ENCODE measurements around the gene MAK. TPM values are rescaled to one million over a fixed set of nuclear protein-coding genes. Genes with fewer than 3 reads are reported as not detected.
A peak's percentile ranks its signal among the peaks of the same experiment; 100 is the strongest.
"Not testable (repeated sequence)": the region's sequence is repeated elsewhere in the genome, so short reads cannot be mapped to it uniquely, and the experiment has no call there.

Gene MAK
- total RNA-seq, 1 experiment from 2014 or later: 0.10 TPM

DNA sequence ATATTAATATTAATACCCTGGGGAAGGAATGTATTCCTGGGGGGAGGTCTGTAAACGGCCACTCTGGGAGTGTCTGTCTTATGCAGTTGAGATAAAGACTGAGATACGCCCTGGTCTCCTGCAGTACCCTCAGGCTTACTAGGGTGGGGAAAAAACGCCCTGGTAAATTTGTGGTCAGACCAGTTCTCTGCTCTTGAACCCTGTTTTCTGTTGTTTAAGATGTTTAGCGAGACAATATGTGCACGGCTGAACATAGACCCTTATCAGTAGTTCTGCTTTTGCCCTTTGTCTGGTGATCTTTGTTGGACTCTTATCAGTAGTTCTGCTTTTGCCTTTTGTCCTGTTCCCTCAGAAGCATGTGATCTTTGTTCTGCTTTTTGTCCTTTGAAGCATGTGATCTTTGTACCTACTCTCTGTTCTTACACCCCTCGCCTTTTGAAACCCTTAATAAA is 15.5 kb upstream of the MAK start:
- not testable (repeated sequence) for DNase-seq (ENCODE audit: low spot score)

DNA sequence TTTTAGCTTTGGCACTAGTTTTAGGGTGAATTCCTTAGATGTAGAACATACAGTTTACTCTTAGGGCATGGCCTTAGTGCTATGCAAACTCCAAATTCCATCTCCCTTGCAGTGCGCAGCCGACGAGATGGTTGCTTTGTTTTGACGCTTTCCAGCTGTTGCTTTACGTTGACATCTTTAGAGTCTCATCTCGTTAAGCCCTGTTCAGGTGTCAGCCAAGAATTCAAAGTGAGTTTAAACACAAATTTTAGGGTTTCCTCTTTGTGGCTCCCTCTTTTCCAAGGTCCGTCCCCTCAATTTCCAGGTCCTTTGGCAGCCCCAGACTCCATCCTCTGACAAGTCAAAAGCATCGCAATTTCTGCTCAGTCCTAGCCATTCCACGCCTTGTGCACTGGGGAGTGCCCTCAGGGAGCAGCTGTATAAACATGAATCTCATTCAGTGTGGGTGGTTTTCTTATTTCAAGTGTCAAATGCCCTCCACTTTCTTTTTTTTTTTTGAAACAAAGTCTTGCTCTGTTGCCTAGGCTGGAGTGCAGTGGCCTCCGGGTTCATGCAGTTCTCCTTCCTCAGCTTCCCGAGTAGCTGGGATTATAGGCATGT is 14.1 kb upstream of the MAK start:
- DNase-seq (ENCODE audit: low spot score): no peak

- DNase-seq (ENCODE audit: low spot score): no peak
Observed at GRCh38 chr6:10850728-10851127, 12.4 kb upstream of the MAK start.

- no peak for DNase-seq (ENCODE audit: low spot score)
Observed at GRCh38 chr6:10849901-10850300, 11.6 kb upstream of the MAK start.

DNA sequence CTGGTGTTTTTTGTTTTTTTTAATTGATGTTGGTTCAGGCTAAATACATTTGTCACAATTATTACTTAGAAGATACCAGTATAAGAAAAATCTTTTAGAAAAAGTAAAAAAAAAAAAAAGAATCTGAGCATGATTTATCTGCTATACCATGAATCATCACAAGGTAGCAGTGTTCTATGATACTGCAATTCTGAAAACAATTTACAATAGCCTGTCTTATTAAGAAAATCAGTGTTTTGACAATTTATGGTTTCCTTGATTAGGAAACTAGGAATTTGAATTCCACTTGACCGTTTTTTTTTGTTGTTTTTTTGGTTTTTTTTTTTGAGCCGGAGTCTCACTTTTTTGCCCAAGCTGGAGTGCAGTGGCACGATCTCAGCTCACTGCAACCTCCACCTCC is 9.3 kb upstream of the MAK start:
- DNase-seq (ENCODE audit: low spot score): no peak

GRCh38 chr6:10843554-10843953 is 5.2 kb upstream of the MAK start:
- no peak for DNase-seq (ENCODE audit: low spot score)

GRCh38 chr6:10838794-10839333 is 525 bp upstream of the MAK start:
- no peak for DNase-seq (ENCODE audit: low spot score)

- DNase-seq (ENCODE audit: low spot score): no peak
Observed at GRCh38 chr6:10837622-10837994, 731 bp downstream of the MAK start.

GRCh38 chr6:10837009-10837621 is 1.2 kb downstream of the MAK start:
- no peak for DNase-seq (ENCODE audit: low spot score)

DNA sequence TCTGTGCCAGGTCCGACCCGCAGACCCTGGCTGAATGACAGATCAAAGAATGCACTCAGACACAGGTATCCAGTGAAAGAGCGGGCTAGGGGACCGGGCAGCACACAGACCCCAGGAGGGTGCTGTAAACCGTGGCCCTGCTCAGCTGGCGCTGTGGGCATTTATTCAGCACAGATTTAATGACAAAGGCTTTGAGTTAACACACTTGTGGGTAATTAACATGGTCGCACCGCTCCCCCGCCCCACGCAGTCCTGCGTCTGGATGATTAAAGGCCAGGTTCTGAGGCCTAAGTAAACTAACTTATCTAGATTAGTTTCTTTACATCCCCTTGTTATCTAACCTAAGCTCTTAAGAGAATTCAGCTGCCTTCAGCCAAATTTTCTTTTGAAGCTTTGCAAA is 3.5 kb downstream of the MAK start:
- DNase-seq (ENCODE audit: low spot score): no peak

- no peak for DNase-seq (ENCODE audit: low spot score)
Observed at GRCh38 chr6:10831609-10832008, 6.7 kb downstream of the MAK start.

- DNase-seq (ENCODE audit: low spot score): no peak
Observed at GRCh38 chr6:10824819-10825218, 13.5 kb downstream of the MAK start.

GRCh38 chr6:10824297-10824696 is 14.0 kb downstream of the MAK start:
- no peak for DNase-seq (ENCODE audit: low spot score)

DNA sequence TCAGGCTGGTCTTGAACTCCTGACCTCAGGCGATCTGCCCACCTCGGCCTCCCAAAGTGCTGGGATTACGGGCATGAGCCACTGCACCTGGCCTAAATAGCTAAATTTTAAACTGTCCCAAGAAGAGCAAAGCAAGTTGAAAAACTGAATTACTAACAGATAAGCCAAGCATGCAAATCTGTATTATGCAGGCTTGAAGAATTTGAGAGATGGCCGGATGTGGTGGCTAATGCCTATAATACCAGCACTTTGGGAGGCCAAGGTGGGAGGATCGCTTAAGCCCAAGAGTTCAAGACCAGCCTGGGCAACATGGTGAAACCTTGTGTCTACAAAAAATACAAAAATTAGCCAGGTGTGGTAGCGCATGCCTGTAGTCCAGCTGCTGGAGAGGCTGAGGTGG is 24.2 kb downstream of the MAK start:
- not testable (repeated sequence) for DNase-seq (ENCODE audit: low spot score)

DNA sequence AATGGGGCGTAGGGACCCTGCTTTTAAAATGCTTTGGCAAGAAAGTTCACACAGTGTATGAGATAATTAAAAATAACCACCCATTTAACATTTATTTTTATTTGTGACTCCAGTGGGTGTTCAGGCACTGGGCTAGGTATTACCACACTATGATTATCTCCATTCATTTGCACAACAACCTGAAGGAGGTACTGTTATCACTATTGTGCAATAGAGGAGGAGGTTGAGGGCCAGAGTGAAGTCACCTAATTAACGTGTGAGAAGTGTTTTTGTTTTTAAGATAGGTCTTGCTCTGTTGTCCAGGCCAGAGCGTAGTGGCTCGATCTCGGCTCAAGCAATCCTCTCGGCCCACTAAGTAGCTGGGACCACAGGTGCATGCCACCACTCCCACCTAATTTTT is 29.2 kb downstream of the MAK start:
- no peak for DNase-seq (ENCODE audit: low spot score)

DNA sequence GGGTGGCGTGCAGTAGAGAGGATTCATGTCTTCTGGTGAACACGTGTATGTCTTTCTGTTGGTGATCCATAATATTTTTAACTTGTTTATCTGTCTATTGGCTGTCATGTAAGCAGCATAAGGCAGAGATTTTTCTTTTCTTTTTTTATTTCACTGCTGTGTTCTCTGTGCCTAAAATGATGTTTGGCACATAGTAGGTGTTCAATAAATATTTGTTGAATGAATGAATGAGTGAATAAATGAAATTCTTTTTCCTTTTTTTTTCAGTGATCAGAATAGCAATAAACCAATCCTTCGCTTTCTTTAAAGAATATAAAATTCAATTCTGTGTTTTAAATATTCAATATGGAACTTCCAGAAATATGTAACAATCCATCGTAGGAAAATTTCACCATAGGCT is 30.0 kb downstream of the MAK start:
- no peak for DNase-seq (ENCODE audit: low spot score)

DNA sequence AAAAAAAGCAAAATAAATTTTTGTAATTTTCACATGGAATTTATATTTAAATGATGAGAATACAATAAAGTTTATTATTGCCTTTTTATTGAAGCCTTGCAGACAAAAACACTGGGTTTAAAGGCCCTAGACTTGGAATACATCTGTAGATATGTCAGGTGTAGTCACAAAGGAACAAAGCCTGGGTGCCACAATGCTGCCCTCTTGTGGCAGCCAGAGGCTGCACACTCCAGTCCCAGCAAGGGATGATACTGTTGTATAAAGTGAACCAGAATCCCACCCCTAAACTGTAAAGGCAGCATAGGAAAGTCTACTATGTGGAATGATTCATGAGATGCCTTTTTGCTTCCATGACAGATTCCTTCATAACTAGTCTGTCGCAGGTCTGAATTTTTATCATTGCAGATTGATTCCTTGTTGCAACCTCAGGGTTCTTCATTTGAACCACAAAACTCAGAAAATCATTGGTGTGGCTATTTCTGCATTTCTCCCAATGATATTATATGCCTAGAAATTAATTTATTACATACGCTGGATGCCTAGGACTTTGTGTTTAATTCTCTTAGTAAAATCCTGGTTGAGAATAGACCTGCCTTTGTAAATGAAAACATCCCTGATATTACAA is 37.0 kb downstream of the MAK start:
- peak; percentile 43 for DNase-seq (ENCODE audit: low spot score)

DNA sequence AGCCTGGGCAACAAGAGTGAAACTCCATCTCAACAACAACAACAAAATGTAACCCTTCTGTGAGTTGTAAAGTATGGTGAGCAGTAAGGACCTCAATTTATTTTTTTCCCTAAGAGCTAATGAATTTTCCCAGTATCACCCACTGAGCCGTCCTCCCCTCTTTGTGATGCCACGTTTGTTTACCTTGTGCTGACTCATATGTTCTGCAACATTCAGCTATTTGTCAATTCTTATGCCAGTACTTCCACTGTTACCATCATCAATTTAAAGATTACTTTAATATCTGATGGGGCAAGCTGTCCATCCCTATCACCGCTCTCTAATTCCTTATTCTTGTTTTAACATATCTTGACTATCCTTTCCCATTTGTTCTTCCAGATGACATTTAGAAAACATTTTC is 37.5 kb downstream of the MAK start:
- peak; percentile 29 for DNase-seq (ENCODE audit: low spot score)

- no peak for DNase-seq (ENCODE audit: low spot score)
Observed at GRCh38 chr6:10794239-10794638, 44.1 kb downstream of the MAK start.

- DNase-seq (ENCODE audit: low spot score): no peak
Observed at GRCh38 chr6:10793695-10794094, 44.6 kb downstream of the MAK start.

DNA sequence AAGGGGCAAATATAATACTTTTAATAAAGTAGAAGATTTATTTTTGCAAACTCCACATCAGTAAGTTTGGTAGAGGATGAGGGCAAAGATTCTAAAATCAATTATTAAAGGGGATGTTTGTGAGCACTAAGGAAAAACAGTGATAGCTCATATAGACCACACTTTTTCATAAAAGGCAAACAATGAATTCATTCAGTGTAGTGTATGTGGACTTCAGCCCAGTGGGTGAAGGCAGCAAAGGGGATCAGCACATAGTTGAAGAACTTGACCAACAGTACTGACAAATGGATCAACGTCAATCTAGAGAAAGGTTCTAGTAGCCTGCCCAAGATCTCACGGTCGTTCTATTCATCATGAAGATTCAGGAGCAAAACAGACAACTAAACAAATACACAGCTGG is 45.3 kb downstream of the MAK start:
- no peak for DNase-seq (ENCODE audit: low spot score)

- no peak for DNase-seq (ENCODE audit: low spot score)
Observed at GRCh38 chr6:10792101-10792500, 46.2 kb downstream of the MAK start.

DNA sequence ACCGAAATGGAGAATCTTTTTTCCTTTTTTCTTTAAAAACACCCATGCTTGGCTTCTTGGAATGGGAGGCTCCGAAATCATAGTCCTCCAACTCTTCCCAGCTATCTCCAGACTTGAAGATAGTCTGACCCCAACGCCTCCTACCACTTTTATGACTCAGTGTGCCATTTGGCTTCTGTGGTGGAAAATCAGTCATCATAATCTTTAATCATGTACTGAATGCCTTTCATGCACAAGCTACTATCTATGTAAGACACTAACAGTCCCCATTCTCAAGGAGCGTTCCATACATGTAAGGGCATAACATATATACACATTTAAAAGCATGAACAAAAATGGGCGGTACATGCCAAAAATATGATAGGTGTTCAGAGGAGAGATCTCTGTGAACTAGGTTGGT is 46.7 kb downstream of the MAK start:
- no peak for DNase-seq (ENCODE audit: low spot score)

All from H4 (cell line).